HepG2 (cell line): ENCODE data around the gene CRKL. TPM values are rescaled to one million over a fixed set of nuclear protein-coding genes. Genes with fewer than 3 reads are reported as not detected.

Experiments used
- ARNT ChIP-seq: fragments of 450-650 bp; IDR thresholded peaks from 2 replicates; pipeline ENCODE4 v1.6.1; 2017
- CC2D1A ChIP-seq: sonication (generic); formaldehyde crosslinking; IDR thresholded peaks from 2 replicates; pipeline ENCODE4 v1.8.1; 2023; ENCODE audit warnings: mild to moderate bottlenecking, missing genetic modification reagents
- CHCHD3 ChIP-seq: sonication (generic); formaldehyde crosslinking; IDR thresholded peaks from 2 replicates; pipeline ENCODE4 v1.8.0; 2022; ENCODE audit warnings: mild to moderate bottlenecking, missing genetic modification reagents, moderate library complexity
- DMAP1 ChIP-seq: IDR thresholded peaks from 2 replicates; pipeline ENCODE4 v1.6.1; 2016
- ELF1 ChIP-seq: sonication (generic); formaldehyde crosslinking; IDR thresholded peaks from 2 replicates; pipeline ENCODE4 v1.4.0; 2020; ENCODE audit warnings: missing genetic modification reagents
- ELF3 ChIP-seq: IDR thresholded peaks from 2 replicates; pipeline ENCODE4 v1.6.1; 2016; ENCODE audit warnings: missing genetic modification reagents, missing compliant biosample characterization
- FOXA1 ChIP-seq, 2 experiments: fragments of 450-650 bp in 1 of 2; sonication (generic) in 1 of 2; formaldehyde crosslinking in 1 of 2; IDR thresholded peaks; 2 replicates each; pipeline versions ENCODE4 v1.4.0 to v1.6.1; 2016 to 2020; ENCODE audit warnings: missing genetic modification reagents in 1 of 2
- IKZF4 ChIP-seq: sonication (generic); formaldehyde crosslinking; IDR thresholded peaks from 2 replicates; pipeline ENCODE4 v1.5.1; 2020; ENCODE audit warnings: borderline replicate concordance, mild to moderate bottlenecking, low read depth, missing genetic modification reagents; ENCODE audit errors: not compliant biosample characterization
- KLF11 ChIP-seq: IDR thresholded peaks from 2 replicates; pipeline ENCODE4 v1.6.1; 2016; ENCODE audit warnings: missing compliant biosample characterization
- MAFF ChIP-seq: IDR thresholded peaks from 2 replicates; pipeline ENCODE4 v1.6.1; 2011; ENCODE audit warnings: low read depth, low read length, improper control_type of control experiment
- MLLT10 ChIP-seq: sonication (generic); formaldehyde crosslinking; IDR thresholded peaks from 2 replicates; pipeline ENCODE4 v1.4.0; 2020; ENCODE audit warnings: missing genetic modification reagents
- NRL ChIP-seq: sonication (generic); formaldehyde crosslinking; IDR thresholded peaks from 2 replicates; pipeline ENCODE4 v1.5.0; 2020; ENCODE audit warnings: missing genetic modification reagents, mild to moderate bottlenecking, moderate library complexity, borderline replicate concordance
- POGK ChIP-seq: sonication (generic); formaldehyde crosslinking; conservative IDR thresholded peaks from 2 replicates; pipeline ENCODE4 v1.8.0; 2022; ENCODE audit warnings: mild to moderate bottlenecking, moderate library complexity, missing genetic modification reagents
- SAFB2 ChIP-seq: sonication (generic); formaldehyde crosslinking; IDR thresholded peaks from 2 replicates; pipeline ENCODE4 v1.5.1; 2020; ENCODE audit warnings: missing genetic modification reagents, low read depth, mild to moderate bottlenecking, borderline replicate concordance
- ZNF142 ChIP-seq: sonication (generic); formaldehyde crosslinking; IDR thresholded peaks from 2 replicates; pipeline ENCODE4 v1.4.0; 2020; ENCODE audit warnings: missing genetic modification reagents
- ZNF496 ChIP-seq: sonication (generic); formaldehyde crosslinking; IDR thresholded peaks from 2 replicates; pipeline ENCODE4 v1.8.1; 2023; ENCODE audit warnings: mild to moderate bottlenecking, moderate library complexity, missing genetic modification reagents; ENCODE audit not compliant: insufficient replicate concordance
- ZNF550 ChIP-seq: sonication (generic); formaldehyde crosslinking; IDR thresholded peaks from 2 replicates; pipeline ENCODE4 v1.4.0; 2020; ENCODE audit warnings: mild to moderate bottlenecking, missing genetic modification reagents, borderline replicate concordance
- ZNF629 ChIP-seq: sonication (generic); formaldehyde crosslinking; conservative IDR thresholded peaks from 2 replicates; pipeline ENCODE4 v1.5.0; 2020; ENCODE audit warnings: missing genetic modification reagents
- ZSCAN31 ChIP-seq: sonication (generic); formaldehyde crosslinking; IDR thresholded peaks from 2 replicates; pipeline ENCODE4 v1.5.0; 2020; ENCODE audit warnings: low read depth, mild to moderate bottlenecking, missing genetic modification reagents
- polyA plus RNA-seq, 8 experiments: library from polyadenylated mRNA; depleted of rRNA in 3 of 8; stranded (reverse) in 7 of 8; unstranded in 1 of 8; fragments of >200 nt; fragmentation: Illumina TruSeq in 4 of 8; extraction: Trizol in 4 of 8; gene quantifications; 2 replicates each; pipeline versions ENCODE4 v1.2.1 to v1.2.3, GENCODE V29; 2011 to 2016; ENCODE audit warnings: low read depth in 4 of 8, missing spikeins in 1 of 8, mixed read lengths in 1 of 8; ENCODE audit not compliant: insufficient read depth in 1 of 8
- total RNA-seq, 5 experiments: library from RNA; depleted of rRNA; stranded (reverse); fragments of >200 nt; fragmentation: Illumina TruSeq; extraction: Trizol; gene quantifications; 2 replicates each; pipeline ENCODE4 v1.2.3, GENCODE V29; 2016; ENCODE audit warnings: low read depth in 1 of 5

CRKL gene
- total and polyA plus RNA-seq, 2 of the 13 experiments (the other 11 are each of a cell fraction or from before 2014, with no cell fraction given), result 37.4 to 60.6 TPM

GRCh38 chr22:20965888-20966855 lies 49.0 kb downstream of the CRKL start (continued):
- TF ChIP-seq CC2D1A (CRISPR knock-in tag), result no peak
- TF ChIP-seq ELF1 (CRISPR knock-in tag), result peak; percentile 12; the same call in 1 of the 2 replicates
- TF ChIP-seq ZNF550, result no peak
- no peak for TF ChIP-seq CHCHD3 (CRISPR knock-in tag)
- TF ChIP-seq NRL (CRISPR knock-in tag), result 0 out of 2 replicates have a peak, but pooled peaks have one; percentile 18
- no peak for TF ChIP-seq KLF11 (CRISPR knock-in tag)
- TF ChIP-seq ELF3 (CRISPR knock-in tag), result peak; percentile 33
- no peak for TF ChIP-seq ZNF142
- TF ChIP-seq FOXA1 (IDR thresholded peaks at IDR 0.05), result no peak
- 0 out of 2 replicates have a peak, but pooled peaks have one; percentile 47 for TF ChIP-seq FOXA1 (CRISPR knock-in tag; IDR thresholded peaks at IDR 0.05)
- no peak for TF ChIP-seq ARNT
- TF ChIP-seq IKZF4 (CRISPR knock-in tag), result no peak
- TF ChIP-seq MLLT10, result no peak
- no peak for TF ChIP-seq SAFB2 (CRISPR knock-in tag)
- TF ChIP-seq ZNF629 (CRISPR knock-in tag), result 0 out of 2 replicates have a peak, but pooled peaks have one; percentile 16
- no peak for TF ChIP-seq ZNF496 (CRISPR knock-in tag)
- TF ChIP-seq ZSCAN31 (CRISPR knock-in tag), result no peak
- TF ChIP-seq MAFF, result no peak
- no peak for TF ChIP-seq POGK (CRISPR knock-in tag)
- TF ChIP-seq DMAP1 (CRISPR knock-in tag), result 0 out of 2 replicates have a peak, but pooled peaks have one; percentile 29
